GM10248 (cell line): Measurements from ENCODE around the gene OAT.

Source experiments
- CTCF ChIA-PET: fragments of 300-600 bp; sonication (Branson Sonifier 250); formaldehyde crosslinking; extraction: SDS; loops from one replicate; lab custom pipeline; 2021; ENCODE audit warnings: antibody characterized with exemption; lab: Yijun Ruan, JAX
- POLR2A ChIA-PET: fragments of 350-650 bp; sonication (Branson Sonifier 250); formaldehyde crosslinking; extraction: SDS; loops from one replicate; lab custom pipeline; 2020; ENCODE audit warnings: antibody characterized with exemption; lab: Yijun Ruan, JAX
- DNase-seq: peaks from one replicate; pipeline ENCODE4 v3.0.0; 2012; ENCODE audit errors: extremely low spot score
- TF ChIP-seq, protein P1 (sequence below): IDR thresholded peaks from 2 replicates; pipeline ENCODE4 v1.5.1; 2012; ENCODE audit warnings: mild to moderate bottlenecking, low read depth; ENCODE audit errors: extremely low read depth, missing control alignments, control extremely low read depth

The OAT gene

DNA sequence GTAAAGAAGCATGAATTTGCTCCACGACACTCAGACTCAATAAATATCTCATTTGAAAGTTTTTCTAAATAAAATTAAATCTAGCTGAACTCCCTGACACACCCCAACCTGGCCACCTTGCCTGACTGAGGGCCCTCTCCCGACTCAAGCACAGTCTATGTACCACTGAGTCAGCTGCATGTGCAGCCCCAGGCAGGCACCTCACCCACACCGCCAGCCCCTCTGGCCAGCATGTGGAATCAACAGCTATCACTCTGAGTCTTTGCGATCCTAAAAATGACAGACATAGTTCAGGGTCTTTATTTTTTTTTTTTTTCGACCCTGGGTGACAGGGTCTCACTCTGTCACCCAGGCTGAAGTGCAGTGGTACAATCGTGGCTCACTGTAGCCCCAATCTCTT, 35.2 kb downstream of the OAT start:
- POLR2A ChIA-PET, result no interaction called here
- DNase-seq, result no peak
- TF ChIP-seq, protein P1, sequence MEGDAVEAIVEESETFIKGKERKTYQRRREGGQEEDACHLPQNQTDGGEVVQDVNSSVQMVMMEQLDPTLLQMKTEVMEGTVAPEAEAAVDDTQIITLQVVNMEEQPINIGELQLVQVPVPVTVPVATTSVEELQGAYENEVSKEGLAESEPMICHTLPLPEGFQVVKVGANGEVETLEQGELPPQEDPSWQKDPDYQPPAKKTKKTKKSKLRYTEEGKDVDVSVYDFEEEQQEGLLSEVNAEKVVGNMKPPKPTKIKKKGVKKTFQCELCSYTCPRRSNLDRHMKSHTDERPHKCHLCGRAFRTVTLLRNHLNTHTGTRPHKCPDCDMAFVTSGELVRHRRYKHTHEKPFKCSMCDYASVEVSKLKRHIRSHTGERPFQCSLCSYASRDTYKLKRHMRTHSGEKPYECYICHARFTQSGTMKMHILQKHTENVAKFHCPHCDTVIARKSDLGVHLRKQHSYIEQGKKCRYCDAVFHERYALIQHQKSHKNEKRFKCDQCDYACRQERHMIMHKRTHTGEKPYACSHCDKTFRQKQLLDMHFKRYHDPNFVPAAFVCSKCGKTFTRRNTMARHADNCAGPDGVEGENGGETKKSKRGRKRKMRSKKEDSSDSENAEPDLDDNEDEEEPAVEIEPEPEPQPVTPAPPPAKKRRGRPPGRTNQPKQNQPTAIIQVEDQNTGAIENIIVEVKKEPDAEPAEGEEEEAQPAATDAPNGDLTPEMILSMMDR, result no peak
- CTCF ChIA-PET, result interaction anchor here (20.3 kb wide), 1 partner anchor 384 kb away, joined by 341 read pairs; no protein-coding TSS in a partner anchor

DNA sequence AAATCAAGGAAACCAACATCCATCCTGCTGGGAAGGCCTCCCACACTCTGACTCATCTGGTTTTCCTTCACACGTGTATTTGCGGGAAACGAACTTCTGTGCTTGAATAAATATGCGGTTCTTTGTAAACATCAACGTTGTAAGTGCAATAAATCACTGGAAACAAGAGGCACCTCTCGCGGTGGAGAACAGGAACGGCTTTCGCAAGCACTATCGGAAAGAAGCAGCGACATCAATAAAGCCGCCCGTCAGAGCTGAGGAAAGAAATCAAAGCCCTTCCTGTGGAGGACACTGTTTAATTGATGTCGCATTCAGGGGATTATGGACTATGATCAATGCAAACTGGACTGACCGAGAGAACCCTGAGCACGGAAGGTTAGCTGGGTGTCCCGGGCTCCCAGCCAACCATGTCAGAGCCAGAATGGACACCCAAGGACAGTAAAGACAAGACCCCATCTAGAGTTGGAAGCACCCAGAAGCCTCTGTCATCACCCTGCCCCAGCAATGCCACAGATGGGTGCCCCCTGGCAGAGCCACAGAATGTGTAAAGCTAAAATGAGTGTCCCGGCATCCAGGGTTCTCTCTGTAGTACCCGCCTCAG, 37.6 kb downstream of the OAT start:
- TF ChIP-seq, protein P1, result no peak
- DNase-seq, result no peak
- ChIA-PET CTCF (interaction anchor here (1.3 to 20.3 kb wide), 3 partner anchors 8 to 382 kb away, joined by 3 to 341 read pairs (median 10); no protein-coding TSS in a partner anchor), POLR2A (no interaction called here)

DNA sequence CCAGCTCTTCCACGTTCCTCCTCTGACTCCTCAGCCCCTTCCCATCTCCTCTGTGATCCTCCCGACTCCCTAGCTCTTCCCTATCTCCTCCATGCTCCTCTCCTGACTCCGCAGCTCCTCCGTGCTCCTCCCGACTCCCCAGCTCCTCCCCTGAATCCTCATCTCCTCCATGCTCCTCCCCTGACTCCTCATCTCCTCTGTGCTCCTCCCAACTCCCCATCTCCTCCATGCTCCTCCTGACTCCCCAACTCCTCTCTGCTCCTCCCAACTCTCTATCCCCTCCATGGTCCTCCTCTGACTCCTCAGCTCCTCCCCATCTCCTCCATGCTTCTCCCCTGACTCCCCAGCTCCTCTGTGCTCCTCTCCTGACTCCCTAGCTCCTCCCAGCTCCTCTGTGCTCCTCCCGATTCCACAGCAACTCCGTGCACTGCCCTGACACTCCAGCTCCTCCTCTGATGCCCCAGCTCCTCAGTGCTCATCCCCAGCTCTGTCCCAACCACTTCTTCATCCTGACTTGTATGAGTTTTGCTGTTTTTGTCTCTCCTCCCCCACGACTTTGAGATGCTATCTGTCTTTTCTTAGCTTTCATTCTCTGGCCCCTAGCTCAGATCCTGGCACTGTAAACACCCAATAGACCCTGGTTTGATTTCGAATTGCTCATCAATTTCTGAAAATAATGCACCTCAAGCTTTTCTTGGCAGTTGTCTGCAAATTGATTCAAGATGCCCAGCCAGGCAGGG, 38.3 kb downstream of the OAT start:
- TF ChIP-seq, protein P1, result no peak
- DNase-seq, result no peak
- POLR2A ChIA-PET, result no interaction called here
- CTCF ChIA-PET, result interaction anchor here (1.3 to 20.3 kb wide), 4 partner anchors 8 to 381 kb away, joined by 3 to 341 read pairs (median 6); no protein-coding TSS in a partner anchor

DNA sequence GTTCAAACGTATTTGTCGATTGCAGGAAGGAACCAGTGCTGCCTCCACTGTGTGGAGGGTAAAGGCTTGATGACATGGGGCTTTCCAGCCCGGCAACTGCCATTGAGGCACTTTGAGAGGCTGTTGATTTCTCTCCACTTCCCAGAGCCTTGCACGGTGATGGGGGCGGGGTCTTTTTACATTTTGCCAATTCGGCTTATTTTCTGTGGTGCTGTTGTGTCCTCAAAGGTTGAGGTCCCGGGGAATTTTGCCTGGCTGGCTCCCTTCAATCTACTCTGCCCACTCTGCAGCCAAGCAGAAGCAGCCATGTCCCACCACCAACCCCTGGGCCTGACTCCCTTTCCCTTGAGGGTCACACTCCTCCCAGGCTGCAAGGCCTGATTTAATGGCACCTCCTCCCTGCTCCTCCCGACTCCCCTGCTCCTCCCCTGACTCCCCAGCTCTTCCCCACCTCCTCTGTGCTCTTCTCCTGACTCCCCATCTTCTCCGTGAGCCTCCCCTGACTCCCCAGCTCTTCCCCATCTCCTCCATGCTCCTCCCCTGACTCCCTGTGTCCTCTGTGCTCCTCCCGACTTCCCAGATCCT, 39.0 kb downstream of the OAT start:
- no peak for DNase-seq
- CTCF ChIA-PET, result interaction anchor here (1.3 to 20.3 kb wide), 4 partner anchors 9 to 381 kb away, joined by 3 to 341 read pairs (median 6); no protein-coding TSS in a partner anchor
- POLR2A ChIA-PET, result no interaction called here
- TF ChIP-seq, protein P1, result no peak

DNA sequence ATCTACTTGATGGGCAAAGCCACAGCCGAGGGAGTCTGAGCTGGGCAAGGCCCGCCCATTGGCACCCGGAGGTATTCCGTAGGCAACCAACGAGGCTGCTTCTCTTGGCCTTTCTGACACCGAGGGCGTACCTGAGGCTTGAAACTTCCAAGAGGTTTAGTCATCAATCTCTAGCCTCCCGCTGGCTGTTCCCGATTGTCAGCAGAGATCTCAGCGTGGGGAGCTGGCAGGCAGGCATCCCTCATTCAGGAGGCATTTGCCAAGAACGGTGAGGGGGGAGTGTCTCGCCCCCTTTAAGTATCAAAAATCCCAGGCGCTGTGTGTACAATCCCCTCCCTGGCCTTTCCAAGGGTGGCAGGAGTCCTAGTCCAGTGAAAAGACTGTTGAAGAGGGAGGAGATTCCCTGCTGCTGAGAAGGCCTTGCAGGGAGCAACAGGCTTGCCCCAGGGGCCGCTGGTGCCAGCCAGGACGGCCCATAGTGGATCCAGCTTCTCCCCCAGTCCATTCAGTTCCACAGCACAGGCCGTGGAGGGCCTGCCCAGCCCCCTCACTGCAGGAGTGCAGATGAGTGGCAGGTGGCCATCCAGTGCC, 39.7 kb downstream of the OAT start:
- TF ChIP-seq, protein P1, result no peak
- CTCF ChIA-PET, result interaction anchor here (1.4 to 20.3 kb wide), 2 partner anchors 10 to 380 kb away, joined by 8 to 341 read pairs; no protein-coding TSS in a partner anchor
- POLR2A ChIA-PET, result no interaction called here
- no peak for DNase-seq

DNA sequence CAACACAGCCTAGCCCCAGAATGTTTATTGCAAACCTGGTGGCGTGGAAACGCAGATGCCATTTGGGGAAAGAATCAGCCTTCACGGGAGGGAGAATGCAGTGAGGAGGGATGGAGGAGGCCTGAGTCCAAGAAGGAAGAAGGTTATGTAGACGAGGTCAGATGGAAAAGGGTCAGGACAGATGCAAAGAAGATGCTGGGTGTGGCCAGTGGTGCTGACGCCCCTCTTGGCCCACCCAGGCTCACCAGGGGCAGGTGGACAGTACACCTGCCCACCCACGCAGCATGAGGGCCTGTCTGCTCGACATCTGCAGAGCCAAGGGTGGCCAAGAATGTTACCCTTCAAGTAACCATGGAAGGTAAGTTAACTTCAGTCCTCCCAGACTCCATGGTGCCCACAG, 40.5 kb downstream of the OAT start:
- POLR2A ChIA-PET, result no interaction called here
- DNase-seq, result no peak
- CTCF ChIA-PET, result interaction anchor here (1.4 to 20.3 kb wide), 2 partner anchors 11 to 379 kb away, joined by 8 to 341 read pairs; no protein-coding TSS in a partner anchor
- TF ChIP-seq, protein P1, result no peak
